HTERT RPE-1 (cell line): ENCODE results near the gene ENPP1.
"Not testable (repeated sequence)": the region's sequence is repeated elsewhere in the genome, so short reads cannot be mapped to it uniquely, and the experiment has no call there.

Experiments used
- in situ Hi-C: fragments of 300-500 bp; cut with MboI; formaldehyde crosslinking; loops from 4 replicates; pipeline ENCODE4 v1.14.3; 2020; ENCODE audit warnings: low sequenced_read_pairs

ENPP1 gene

DNA sequence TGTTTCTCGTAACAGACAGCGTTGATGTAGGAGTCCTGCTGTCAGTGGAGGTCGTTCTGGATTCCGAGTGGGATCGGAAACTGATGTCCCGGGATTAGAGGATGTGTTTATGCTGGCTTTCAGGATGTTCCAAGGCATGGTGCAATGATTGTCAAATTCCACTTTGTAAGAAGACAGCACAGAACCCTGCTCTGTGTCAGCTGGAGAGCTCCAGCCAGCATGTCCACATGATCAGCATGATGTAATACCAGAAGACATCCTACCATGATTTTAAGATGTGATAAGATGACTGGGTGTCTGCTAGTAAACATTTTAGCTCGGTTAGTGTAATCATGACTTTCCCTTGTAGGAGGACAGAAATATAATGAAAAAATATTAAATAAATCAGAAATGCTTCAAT is 20.3 kb downstream of the ENPP1 start:
- in situ Hi-C loops = no loop called here

DNA sequence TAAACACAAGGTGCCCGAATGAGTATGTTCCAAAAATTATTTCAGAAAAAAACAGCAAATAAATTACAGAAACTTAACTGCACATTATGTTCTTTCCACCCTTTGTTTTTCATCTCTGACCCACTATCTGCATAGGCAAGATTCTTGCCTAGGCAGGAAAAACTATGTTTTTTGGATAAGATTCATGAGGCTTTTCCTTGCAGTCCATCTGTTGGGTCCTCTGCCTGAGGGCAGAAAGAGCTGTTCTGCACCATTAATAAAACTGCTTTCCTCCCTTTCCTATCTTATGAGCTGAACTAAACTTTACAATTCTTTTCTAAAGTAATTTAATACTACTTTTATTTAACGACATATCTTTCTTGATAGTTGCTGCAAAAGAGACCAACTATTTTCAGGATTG is 21.1 kb downstream of the ENPP1 start:
- in situ Hi-C loops = no loop called here

DNA sequence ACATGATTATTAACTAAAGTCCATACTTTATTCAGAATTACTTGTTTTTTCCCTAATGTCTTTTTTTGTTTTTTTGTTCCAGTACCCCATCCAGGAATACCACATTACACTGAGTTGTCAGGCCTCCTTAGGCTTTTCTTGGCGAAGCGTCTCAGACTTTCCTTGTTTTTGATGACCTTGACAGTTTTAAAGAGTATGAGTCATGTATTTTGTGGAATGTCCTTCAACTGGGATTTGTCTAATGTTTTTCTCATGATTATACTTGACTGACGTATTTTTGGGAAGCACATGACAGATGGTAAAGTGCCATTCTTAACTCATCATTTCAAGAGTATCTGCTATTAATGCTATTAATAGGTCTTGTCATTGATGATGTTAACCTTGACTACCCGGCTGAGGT is 23.6 kb downstream of the ENPP1 start:
- in situ Hi-C loops = no loop called here

DNA sequence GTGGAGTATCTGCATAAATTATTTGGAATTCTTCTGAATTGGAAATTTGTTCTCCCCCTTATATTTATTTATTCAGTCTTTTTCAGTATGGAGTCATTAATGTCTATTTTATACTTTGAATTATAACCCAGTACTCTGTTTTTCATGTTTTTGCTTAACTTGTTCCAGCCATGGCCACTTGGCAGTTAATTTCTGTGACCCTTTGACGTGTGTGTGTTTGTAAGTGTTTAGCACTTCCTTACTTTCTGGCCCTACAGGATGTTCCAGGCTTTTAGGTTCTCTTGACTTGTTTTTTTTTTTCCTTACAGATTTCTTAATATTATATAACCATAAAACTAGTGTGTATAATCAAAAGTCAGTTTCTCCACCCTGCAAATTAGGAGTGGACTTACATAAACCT is 24.1 kb downstream of the ENPP1 start:
- in situ Hi-C loops = no loop called here

DNA sequence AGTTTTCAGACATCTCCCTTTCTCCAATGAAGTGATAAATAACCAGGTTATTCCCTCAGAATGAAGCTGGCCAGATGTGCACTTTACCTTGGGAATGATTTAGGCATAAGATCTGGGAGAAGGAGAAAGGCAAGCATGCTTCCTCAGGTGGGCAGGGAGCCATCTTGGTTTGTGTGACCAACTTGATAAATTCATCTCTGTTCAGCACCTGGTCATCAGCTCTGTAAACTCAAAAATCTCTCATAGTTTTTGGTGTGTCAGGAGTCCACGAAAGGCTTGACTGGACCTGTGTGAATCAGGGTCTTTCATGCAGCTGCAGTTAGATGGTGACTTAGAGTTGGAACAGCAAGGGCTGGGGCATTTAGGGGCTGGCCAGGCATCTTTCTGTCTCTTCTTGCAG is 24.5 kb downstream of the ENPP1 start:
- in situ Hi-C loops = no loop called here

DNA sequence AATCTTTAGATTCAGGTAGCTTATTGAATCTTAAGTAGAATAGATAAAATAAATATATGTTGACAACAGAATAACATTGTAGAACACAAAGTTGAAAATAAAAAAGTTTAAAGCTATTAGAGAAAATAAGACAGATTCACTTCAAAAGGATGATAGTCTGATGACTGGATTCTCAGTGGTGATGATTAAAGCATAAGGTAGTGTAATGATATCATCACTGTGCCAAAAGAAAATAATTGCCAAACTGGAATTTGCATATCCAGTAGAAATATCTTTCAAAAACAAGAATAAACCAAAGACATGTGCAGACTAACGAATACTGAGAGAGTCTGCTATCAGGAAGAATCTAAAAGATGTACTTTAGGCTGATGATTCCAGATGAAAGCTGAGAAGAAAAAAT is 30.2 kb downstream of the ENPP1 start:
- in situ Hi-C loops = no loop called here

DNA sequence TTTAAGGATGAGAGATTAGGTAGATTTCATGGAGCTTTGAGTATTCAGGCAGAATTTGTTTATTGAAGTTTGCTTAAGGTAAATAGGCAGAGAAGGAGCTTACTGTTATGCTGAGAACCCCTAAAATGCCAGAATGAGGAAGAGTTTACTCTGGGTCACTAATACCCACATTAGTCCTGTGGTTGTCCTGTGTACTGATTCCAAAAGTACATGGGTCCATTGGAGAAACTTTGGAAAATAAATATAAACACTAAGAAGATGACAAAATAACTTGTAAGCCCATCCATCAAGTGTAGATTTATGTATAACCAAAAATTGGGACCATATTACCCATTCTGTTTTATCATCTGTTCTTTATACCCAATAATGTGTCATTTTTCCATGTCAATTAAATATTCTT is 31.6 kb downstream of the ENPP1 start:
- in situ Hi-C loops = no loop called here

DNA sequence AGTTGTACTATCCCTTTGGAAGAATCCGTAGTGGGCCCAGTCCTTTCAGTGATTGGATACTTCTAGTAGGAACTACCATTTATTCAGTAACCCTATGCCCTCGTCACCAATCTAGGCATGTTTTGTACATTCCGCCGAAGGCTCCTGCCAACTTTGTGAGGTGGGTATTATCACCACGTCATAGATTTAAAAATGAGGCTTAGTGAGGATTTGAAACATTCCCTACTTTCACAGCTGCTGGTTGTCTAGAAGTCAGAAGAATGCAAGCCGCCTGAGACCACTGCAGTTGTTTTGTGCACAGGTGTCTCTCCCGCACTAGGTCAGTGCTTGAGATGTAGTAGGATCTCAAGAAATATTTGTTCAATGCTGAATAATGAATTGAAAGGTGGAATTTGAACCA is 32.6 kb downstream of the ENPP1 start:
- in situ Hi-C loops = no loop called here

DNA sequence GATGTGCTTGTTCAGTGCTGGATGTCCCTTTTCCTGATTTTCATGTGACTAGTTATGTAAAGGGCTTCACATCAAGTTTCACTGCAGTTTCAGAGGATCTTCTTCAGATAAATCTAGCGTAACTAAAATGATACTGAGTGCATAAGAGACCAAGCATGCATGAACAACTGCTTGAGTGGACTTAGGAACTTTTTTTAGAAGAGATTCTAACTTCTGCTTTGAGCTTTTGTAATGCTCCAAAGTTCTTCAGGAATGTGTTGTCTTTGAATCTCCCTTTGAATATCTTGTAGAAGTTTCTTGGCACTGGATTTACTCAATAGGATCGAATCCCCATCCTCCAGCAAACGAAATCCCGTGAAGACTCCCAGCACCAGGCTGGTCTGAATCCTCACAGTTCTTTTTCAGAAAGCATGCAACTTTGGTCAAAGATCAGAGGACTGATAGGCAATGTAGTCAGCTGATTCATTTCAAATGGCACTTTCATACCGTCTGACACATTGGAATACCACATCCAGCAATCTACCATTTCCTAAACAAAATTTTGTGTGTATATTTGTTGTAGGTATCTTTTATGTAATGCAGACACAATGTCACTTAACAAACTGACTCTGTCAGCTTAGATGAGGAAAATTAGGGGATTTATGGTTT is 33.2 kb downstream of the ENPP1 start:
- in situ Hi-C loops = no loop called here

DNA sequence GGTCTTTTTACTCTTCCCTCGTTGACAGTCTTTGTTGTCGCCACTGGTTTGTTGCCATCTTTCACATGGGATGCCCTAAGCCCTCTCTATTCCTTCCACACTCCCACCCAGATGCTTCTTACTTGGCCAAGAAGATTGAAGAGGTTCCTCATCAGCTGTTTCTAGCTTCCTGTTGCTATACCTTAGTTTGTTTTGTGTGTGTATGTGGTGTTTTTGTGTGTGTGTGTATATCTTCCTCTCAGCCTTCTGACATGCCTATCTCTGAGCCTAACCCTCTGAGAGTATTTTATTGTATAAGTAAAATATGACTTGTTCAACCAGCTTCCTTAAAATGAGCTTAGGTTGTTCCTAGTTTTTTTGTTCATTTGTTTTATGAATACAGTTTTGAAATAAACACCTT is 35.9 kb downstream of the ENPP1 start:
- in situ Hi-C loops = no loop called here

DNA sequence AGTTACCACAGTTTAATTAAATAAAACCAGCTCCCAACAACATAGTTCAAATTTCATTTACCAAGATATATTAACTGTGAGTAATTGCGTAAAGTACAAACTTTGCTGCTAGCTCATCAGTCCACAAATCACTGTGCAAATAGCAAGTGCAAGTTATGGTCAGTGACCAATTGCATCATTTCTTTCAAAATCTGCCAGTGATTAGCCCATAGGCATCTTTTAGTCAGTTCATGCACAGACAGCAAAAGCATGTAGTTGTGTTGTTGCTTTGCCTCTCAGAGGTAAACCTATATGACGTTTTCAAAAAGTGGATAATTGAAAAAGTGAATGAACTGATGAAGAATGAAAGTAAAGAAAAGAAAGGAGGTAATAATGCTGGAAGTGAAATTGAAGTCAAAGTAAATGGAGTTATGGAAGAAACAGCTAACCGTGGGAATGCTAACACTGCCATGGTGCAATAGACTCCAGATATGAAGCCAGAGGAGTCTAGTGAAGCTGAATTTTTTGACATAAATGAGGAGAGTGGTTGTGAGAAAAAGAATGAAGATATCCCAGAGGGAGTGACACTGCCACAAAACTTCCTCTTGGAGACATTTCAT is 36.5 kb downstream of the ENPP1 start:
- in situ Hi-C loops = no loop called here

DNA sequence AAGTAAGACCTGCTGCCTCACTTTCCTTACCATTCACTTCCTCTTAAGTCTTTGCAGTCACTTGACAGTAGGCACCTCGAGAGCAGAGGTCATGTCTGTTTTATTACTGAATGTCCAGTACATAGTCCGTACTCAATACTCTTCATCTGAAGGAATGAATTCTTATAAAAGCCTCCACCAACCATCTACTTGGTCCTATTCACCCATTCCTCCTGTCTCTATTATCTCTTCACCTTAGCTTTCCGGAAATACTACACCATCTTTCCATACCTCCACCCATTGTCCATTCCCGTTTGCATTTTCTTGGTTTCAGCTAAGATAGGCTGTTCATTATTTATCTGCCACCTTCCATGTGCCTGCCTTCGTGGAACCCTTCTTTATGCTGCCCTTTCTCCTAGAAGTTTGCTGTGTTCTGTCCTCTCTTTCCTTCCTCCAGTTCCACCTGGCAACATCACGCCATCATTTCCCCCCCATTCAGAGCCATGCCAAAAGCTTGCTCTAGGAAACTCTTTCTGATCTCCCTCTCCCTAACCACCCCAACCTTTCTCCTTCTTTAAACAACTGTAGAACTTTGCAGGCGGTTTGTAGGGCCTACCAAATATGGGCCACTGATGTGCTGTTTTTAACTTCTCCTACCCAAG is 38.3 kb downstream of the ENPP1 start:
- in situ Hi-C loops = no loop called here

DNA sequence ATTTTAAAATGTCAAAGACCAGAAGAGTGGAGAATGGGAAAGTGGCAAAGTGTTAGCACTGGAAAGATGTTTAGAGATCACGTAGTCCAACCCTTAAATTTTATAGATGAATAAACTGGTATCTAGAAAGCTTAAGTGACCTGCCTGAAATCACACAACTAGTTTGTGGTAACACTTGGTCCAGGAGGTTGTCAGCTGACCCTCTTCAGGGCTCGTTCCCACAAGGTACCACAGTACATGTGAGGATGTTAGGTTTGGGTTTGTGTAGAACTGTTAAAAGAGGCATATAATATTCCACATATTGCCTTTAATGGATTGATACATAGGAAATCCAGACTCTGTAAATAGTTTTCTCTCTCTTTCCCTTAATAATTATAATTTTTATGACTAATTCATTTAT is 39.1 kb downstream of the ENPP1 start:
- in situ Hi-C loops = no loop called here

DNA sequence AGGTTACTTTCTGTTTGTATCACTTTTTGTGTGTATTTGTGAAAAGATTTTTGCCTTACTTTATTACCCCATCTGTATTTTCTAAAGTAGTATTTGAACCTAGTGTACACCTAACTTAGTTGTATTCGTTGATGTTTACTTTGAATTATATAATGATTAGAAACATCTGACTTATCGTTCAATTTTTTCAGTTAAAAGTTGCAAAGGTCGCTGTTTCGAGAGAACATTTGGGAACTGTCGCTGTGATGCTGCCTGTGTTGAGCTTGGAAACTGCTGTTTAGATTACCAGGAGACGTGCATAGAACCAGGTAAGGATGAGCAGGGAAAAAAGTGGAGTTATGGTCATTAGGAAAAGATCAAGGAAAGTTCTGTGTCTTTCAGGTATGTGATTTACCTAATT is 42.0 kb downstream of the ENPP1 start:
- in situ Hi-C loops = no loop called here

DNA sequence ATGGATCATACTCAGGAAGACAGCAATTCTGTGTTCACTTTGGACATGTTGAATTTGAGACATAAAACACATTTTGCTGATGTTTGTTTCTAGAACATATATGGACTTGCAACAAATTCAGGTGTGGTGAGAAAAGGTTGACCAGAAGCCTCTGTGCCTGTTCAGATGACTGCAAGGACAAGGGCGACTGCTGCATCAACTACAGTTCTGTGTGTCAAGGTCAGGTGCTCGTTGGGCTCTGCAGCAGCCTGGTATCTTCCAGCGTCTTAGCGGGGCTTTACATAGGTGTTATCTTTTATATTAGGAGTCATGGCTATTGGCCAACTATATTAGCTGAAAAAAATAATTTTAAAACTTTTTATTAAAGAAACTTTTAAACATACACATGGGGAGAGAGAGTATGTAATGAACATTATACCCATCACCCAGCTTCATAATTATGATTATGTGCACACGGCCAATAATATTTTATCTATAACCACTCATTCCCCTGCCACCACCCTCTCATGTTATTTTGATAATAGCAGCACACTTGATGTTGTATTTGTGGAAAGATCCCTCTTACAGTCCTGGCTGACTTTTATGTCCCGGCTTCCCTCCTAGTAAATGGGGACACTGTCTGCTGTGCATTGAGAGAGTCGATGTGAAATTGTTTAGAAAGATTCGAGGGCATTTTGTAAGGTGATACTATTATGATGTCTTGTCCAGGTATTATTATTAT is 43.4 kb downstream of the ENPP1 start:
- in situ Hi-C loops = no loop called here

DNA sequence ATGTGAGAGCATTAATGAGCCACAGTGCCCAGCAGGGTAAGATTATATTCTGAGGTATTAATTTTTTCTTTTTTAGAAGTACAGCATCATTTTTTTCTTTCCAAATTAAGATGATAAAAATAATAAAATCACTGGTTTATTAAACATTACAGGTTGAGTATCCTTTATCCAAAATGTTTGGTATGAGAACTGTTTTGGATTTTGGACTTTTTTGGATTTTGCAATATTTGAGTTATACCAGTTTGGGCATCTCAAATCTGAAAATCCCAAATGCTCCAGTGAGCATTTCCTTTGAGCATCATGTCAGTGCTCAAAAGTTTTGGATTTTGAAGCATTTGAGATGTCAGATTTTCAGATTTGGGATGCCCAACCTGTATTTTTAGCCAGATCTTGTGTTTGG is 44.4 kb downstream of the ENPP1 start:
- in situ Hi-C loops = no loop called here

DNA sequence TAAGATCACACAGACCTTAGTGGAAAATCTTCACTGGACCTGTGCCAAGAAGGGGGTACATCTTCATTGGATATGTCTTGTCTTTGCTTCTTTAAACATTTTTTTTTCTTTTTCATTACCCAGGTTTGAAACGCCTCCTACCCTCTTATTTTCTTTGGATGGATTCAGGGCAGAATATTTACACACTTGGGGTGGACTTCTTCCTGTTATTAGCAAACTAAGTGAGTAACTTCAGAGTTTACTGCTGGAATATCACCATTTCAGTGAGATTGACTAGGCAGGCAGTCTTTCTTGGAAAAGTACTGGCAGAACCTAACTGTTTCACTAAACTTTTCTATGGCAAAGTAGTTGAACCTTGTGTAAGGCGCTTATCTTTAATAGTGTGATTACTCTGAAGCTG is 47.0 kb downstream of the ENPP1 start:
- in situ Hi-C loops = no loop called here

DNA sequence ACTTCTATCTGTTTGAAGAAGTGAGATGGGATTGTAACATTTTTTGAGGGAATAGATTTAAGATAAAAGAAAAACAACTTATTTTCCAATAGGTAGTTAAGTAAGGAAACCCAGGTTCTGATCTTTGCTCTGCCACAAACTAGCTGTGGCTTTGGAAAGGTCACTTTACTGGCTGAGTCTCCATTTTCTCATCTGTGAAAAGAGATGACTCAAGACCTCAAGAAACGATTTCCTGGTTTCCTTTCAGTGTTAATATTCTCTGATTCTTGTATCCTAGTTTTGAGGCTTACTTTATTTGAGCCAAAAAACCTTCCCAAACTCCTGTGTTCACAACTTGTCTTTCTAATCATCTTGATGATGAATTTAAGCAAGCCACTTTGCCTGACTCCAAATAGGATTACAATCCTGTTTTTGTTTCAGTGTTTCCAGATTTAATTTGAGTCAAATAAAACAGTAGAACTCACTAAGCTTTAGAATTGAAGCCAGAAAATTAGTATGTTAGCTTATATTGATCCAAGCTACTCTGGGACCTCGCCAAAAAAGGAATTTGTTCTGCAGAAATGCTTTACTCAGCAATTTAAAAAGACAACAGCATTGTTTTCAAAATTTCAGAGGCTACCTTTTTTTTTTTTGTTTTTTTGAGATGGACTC is 51.1 kb downstream of the ENPP1 start:
- in situ Hi-C loops = no loop called here

DNA sequence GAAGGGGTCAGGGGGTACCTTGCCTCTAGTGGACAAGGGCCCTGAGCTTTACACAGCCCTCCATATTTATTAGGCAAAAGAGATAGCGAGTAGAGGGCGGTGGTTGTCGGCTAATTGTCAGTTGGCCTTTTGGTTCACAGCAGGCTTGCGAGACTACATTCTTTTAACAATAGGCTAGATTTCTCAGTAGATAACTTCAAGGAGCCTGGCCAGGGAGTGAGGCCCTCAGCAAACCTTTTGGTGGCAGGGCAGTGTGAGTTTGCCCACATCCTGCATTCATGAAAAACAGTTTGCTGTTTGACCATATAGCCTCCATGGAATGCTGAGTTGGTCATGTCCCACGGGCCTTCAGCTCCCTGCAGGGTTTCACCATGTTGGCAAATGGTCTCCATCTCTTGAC is 51.8 kb downstream of the ENPP1 start:
- in situ Hi-C loops = not testable (repeated sequence)

DNA sequence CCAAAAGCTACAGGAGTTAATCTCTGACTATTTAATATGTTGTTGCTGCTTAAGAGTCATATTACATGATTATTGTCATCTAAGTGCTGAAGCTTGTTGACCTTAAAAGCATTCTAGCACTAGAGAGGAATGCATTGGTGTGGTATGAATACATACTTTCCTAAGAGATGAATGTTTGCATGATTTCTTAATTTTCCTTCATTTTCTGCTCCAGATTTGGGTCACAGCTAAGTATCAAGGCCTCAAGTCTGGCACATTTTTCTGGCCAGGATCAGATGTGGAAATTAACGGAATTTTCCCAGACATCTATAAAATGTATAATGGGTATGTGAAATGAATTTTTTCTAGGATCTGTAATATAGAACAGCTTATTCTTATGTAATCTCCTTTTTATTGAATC is 53.6 kb downstream of the ENPP1 start:
- in situ Hi-C loops = no loop called here

DNA sequence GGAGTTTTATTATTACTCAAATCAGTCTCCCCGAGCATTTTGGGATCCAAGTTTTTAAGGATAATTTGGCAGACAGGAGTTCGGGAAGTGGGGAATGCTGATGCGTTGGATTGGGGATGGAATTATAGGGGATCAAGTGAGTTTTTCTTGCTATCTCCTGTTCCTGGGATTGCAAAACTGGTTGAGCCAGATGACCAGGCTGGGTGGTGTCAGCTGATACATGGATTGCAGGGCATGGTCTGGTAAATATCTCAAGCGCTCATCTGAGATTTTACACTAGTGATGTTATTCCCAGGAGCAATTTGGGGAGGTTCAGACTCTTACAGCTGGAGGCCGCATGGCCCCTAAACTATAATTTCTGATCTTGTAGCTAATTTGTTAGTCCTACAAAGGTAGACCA is 54.7 kb downstream of the ENPP1 start:
- in situ Hi-C loops = no loop called here

DNA sequence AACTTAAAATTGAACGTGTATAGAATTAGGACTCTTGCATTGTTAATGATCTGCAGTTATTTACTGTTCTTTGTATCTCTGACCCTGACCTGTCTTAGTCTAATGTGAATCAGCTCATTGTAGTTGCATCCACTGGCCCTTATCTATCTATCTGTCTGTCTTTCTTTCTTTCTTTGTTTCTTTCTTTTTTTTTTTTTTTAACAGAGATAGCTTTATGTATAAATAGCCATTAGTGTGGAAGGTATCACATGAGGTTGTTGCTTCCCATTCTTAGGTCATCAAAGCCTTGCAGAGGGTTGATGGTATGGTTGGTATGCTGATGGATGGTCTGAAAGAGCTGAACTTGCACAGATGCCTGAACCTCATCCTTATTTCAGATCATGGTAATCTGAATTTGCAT is 59.9 kb downstream of the ENPP1 start:
- in situ Hi-C loops = no loop called here
